Muscle of arm (tissue), 14 donors: ENCODE results near the gene ZDHHC13. TPM values are rescaled to one million over a fixed set of nuclear protein-coding genes. Genes with fewer than 3 reads are reported as not detected.

ENCODE experiments used
- DNase-seq: peaks from one replicate; pipeline ENCODE4 v3.0.0-alpha.2; 2013
- long read RNA-seq, 11 donors: transcript quantifications; one replicate each; lab custom pipeline, GENCODE V29; 2026
- polyA plus RNA-seq, 12 donors: library from polyadenylated mRNA; unstranded; fragments of 120-200 nt; gene quantifications; one replicate each; pipeline ENCODE4 v1.2.1, GENCODE V29; 2013; ENCODE audit not compliant: insufficient read length in 12 of 12

The ZDHHC13 gene
- 10 to 100 TPM in 4 of 12 donors, 1 to 10 TPM in 7, not detected in 1; 4.9 to 26.1 (median 8.4) TPM for polyA plus RNA-seq
- long read RNA-seq, donor 1, transcript ZDHHC13-202 (17 exons, 2,445 nt) = major isoform, 5 of 18 reads
- long read RNA-seq, donor 1, partial matches to known transcripts = 13 of 18 reads
- long read RNA-seq, donor 1, other reads (novel, unspliced or antisense) = 0 of 18 reads
- long read RNA-seq, donor 2, partial matches to known transcripts = 1,504 of 2,169 reads
- long read RNA-seq, donor 2, other reads (novel, unspliced or antisense) = 665 of 2,169 reads
- long read RNA-seq, donor 3, partial matches to known transcripts = 0 of 1 reads
- long read RNA-seq, donor 3, other reads (novel, unspliced or antisense) = 0 of 1 reads
- long read RNA-seq, donor 4, partial matches to known transcripts = 0 of 1 reads
- long read RNA-seq, donor 4, other reads (novel, unspliced or antisense) = 0 of 1 reads
- long read RNA-seq, donor 5 = 0 reads
- long read RNA-seq, donor 6 = 0 reads
- long read RNA-seq, donor 7, partial matches to known transcripts = 0 of 1 reads
- long read RNA-seq, donor 7, other reads (novel, unspliced or antisense) = 0 of 1 reads
- long read RNA-seq, donor 8, partial matches to known transcripts = 0 of 2 reads
- long read RNA-seq, donor 8, other reads (novel, unspliced or antisense) = 0 of 2 reads
- long read RNA-seq, donor 9, partial matches to known transcripts = 611 of 621 reads
- long read RNA-seq, donor 9, other reads (novel, unspliced or antisense) = 10 of 621 reads
- long read RNA-seq, donor 10, partial matches to known transcripts = 0 of 1 reads
- long read RNA-seq, donor 10, other reads (novel, unspliced or antisense) = 0 of 1 reads
- long read RNA-seq, donor 11, partial matches to known transcripts = 0 of 2 reads
- long read RNA-seq, donor 11, other reads (novel, unspliced or antisense) = 0 of 2 reads

GRCh38 chr11:19116971-19117759 is at the start of gene ZDHHC13:
Gene ZDHHC13 (plus strand): TSS chr11:19117168. CDS start chr11:19117250, 82 bp downstream.
- peak; percentile 83 for DNase-seq

- peak; percentile 73 for DNase-seq
These were observed 45.7 kb upstream of the ZDHHC13 start for GRCh38 chr11:19071255-19071654.

- no peak for DNase-seq
These were observed 44.5 kb upstream of the ZDHHC13 start for GRCh38 chr11:19072464-19072863.

- DNase-seq = no peak
These were observed 43.2 kb upstream of the ZDHHC13 start for GRCh38 chr11:19073454-19074415.

- no peak for DNase-seq
These were observed 41.3 kb upstream of the ZDHHC13 start for GRCh38 chr11:19075636-19076035.

- peak; percentile 28 for DNase-seq
These were observed 40.0 kb upstream of the ZDHHC13 start for GRCh38 chr11:19076744-19077589.

- DNase-seq = no peak
These were observed 39.0 kb upstream of the ZDHHC13 start for GRCh38 chr11:19077965-19078364.

GRCh38 chr11:19079643-19080440 is 37.1 kb upstream of the ZDHHC13 start:
- DNase-seq = no peak

GRCh38 chr11:19080579-19080993 is 36.4 kb upstream of the ZDHHC13 start:
- DNase-seq = no peak

- no peak for DNase-seq
These were observed 33.8 kb upstream of the ZDHHC13 start for GRCh38 chr11:19083166-19083565.

GRCh38 chr11:19084661-19085315 is 32.2 kb upstream of the ZDHHC13 start:
- no peak for DNase-seq

GRCh38 chr11:19087658-19088057 is 29.3 kb upstream of the ZDHHC13 start:
- no peak for DNase-seq

- DNase-seq = no peak
These were observed 28.2 kb upstream of the ZDHHC13 start for GRCh38 chr11:19088791-19089190.

- no peak for DNase-seq
These were observed 27.5 kb upstream of the ZDHHC13 start for GRCh38 chr11:19089421-19089820.

GRCh38 chr11:19091366-19091765 is 25.6 kb upstream of the ZDHHC13 start:
- DNase-seq = no peak

- no peak for DNase-seq
These were observed 24.6 kb upstream of the ZDHHC13 start for GRCh38 chr11:19092342-19092741.

- DNase-seq = no peak
These were observed 24.1 kb upstream of the ZDHHC13 start for GRCh38 chr11:19092850-19093249.

- no peak for DNase-seq
These were observed 23.0 kb upstream of the ZDHHC13 start for GRCh38 chr11:19093976-19094375.
